Adrenal gland (tissue), 12 donors: ENCODE results near the gene CIB4. TPM values are rescaled to one million over a fixed set of nuclear protein-coding genes. Genes with fewer than 3 reads are reported as not detected.

ENCODE experiments used
- DNase-seq, 7 donors: peaks; one replicate each; pipeline ENCODE4 v3.0.0-alpha.2; 2019 to 2020
- H3K27ac ChIP-seq, 5 donors: fragments of 200-600 bp; sonication (generic) in 4 of 5; 1 replicate in 3 of 5; 2 replicates in 2 of 5; pipeline versions ENCODE4 v1.5.1 to v1.8.0; 2016 to 2020; ENCODE audit warnings: mild to moderate bottlenecking in 1 of 5
- H3K27me3 ChIP-seq: fragments of 200-600 bp; 2 replicates; pipeline ENCODE4 v1.8.0; 2021
- H3K36me3 ChIP-seq, 2 donors: fragments of 200-600 bp; replicated peaks in 1 of 2; 1 replicate in 1 of 2; 2 replicates in 1 of 2; pipeline versions ENCODE4 v1.5.1 to v1.8.0; 2018 to 2022
- H3K4me1 ChIP-seq, 2 donors: fragments of 200-600 bp; replicated peaks in 1 of 2; 1 replicate in 1 of 2; 2 replicates in 1 of 2; pipeline versions ENCODE4 v1.5.1 to v1.8.0; 2018 to 2021
- H3K4me3 ChIP-seq, 4 donors: fragments of 200-600 bp; sonication (generic) in 3 of 4; one replicate each; pipeline ENCODE4 v1.5.1; 2016 to 2018
- H3K9me3 ChIP-seq, 3 donors: fragments of 200-600 bp; sonication (generic) in 1 of 3; replicated peaks in 1 of 3; 1 replicate in 2 of 3; 2 replicates in 1 of 3; pipeline versions ENCODE4 v1.5.1 to v1.8.0; 2016 to 2021
- POLR2A ChIP-seq, 2 donors: fragments of 450-650 bp; IDR thresholded peaks; one replicate each; pipeline ENCODE4 v1.6.1; 2017; ENCODE audit warnings: antibody characterized with exemption in 2 of 2, mild to moderate bottlenecking in 2 of 2, moderate library complexity in 1 of 2
- WGBS, 4 donors: extraction: QIAGEN DNeasy Blood & Tissue Kit in 2 of 4; methylation state at CpG; one replicate each; pipeline versions ENCODE4 v1.1.5 to v1.1.7; 2013 to 2017; 5-methylcytosine and 5-hydroxymethylcytosine counted together
- intact Hi-C, 2 donors: fragments of 100-400 bp; cut with DNase I; formaldehyde crosslinking; loops; one replicate each; pipeline versions ENCODE4 v1.14.1 to v1.15.0; 2022 to 2023
- polyA plus RNA-seq, 3 donors: library from polyadenylated mRNA; stranded (reverse); fragments of 200-250 nt in 2 of 3; fragments of 350-450 nt in 1 of 3; fragmentation: Illumina TruSeq in 1 of 3; extraction: RNeasy Lipid Tissue Mini Kit (QIAGEN cat#74804) in 1 of 3; gene quantifications; one replicate each; pipeline ENCODE4 v1.2.3, GENCODE V29; 2013 to 2014
- total RNA-seq, 9 donors: library from RNA; depleted of rRNA in 4 of 9; stranded (reverse); fragments of >200 nt in 4 of 9; fragments of 120-200 nt in 1 of 9; fragmentation: NEBNext Ultra II Directional in 1 of 9; extraction: Animal tissue kit (Norgen Biotek cat#: 25700) in 1 of 9; gene quantifications; one replicate each; pipeline versions ENCODE4 v1.1.0 to v1.2.4, GENCODE V29; 2013 to 2023
- TF ChIP-seq, protein P1 (sequence below), 6 experiments: fragments of 450-650 bp in 4 of 6; fragments of 200-600 bp in 2 of 6; sonication (generic) in 1 of 6; IDR thresholded peaks; 1 replicate in 5 of 6; 2 replicates in 1 of 6; pipeline versions ENCODE4 v1.5.1 to v1.8.0; 2016 to 2021; ENCODE audit warnings: antibody characterized with exemption in 6 of 6, mild to moderate bottlenecking in 2 of 6, moderate library complexity in 1 of 6
- donor health status: healthy with polysubstance abuse.
- donor health status: Bipolar disorder and iron deficiency.
- donor health status: DM: yes; HTN: yes; CAD: no.
- donor health status: DM: no; HTN: no; CAD: no.
- donor health status: DM: no; HTN: no; CAD: no.
- donor health status: DM: yes; HTN: yes; CAD: no.

The CIB4 gene
- total and polyA plus RNA-seq, 12 donors = 2.2 to 10.1 (median 3.5) TPM; not detected in 2

DNA sequence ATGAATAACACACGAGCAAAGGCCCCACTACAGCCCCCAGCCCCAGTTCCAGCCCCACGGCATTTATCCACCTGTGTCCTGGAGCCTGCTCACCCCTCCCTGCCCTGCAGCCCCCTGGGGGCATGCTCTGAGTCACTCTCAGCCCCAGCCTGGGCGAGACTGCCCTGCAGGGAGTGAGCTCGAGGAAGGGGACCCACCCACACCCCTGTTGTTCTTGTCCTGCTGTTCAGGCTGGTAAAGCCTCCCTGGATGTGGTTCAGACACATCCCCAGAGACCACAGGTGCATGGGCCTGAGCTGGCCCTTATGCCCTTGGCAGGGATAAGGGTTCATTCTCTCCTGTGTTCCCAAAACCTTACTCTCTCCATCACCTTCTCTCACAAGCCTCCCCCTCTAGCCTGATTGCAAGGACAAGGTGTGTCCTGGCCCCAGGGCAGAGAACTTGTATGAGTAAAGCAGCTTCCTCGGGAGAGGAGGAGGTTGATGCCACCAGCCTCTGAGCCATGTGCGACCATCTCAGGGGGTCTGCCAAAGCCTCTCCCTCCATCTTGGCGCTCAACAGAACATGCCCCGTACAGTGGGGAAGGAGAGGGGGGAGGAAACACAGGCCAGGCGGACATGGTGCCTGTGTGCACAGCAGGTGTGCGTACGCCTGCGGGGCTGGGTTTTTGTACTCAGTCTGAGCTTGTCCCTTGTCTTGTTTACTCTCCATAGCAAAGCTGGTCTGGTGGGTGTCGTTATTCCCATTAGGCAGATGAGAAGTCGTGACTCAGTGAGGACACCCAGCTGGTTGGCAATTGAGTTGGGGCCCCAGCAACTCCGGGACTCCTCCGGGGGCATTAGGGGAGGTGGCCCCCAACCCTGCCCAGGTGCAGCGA, 64.4 kb downstream of the CIB4 start:
- no peaks in the 10 kb centered on the region for H3K27me3 ChIP-seq
- no peak overlapping the region for H3K27ac ChIP-seq
- 62 to 77% (median 76%) methylated on average over 11 to 17 of the region's 17 CpGs for WGBS, 4 donors
- intact Hi-C loops = no loop called here
- DNase-seq = no peak
- no peak overlapping the region for H3K4me3 ChIP-seq
- H3K9me3 ChIP-seq = no peaks in the 10 kb centered on the region
- no peak for TF ChIP-seq POLR2A (IDR thresholded peaks at IDR 0.05)
- TF ChIP-seq, protein P1, sequence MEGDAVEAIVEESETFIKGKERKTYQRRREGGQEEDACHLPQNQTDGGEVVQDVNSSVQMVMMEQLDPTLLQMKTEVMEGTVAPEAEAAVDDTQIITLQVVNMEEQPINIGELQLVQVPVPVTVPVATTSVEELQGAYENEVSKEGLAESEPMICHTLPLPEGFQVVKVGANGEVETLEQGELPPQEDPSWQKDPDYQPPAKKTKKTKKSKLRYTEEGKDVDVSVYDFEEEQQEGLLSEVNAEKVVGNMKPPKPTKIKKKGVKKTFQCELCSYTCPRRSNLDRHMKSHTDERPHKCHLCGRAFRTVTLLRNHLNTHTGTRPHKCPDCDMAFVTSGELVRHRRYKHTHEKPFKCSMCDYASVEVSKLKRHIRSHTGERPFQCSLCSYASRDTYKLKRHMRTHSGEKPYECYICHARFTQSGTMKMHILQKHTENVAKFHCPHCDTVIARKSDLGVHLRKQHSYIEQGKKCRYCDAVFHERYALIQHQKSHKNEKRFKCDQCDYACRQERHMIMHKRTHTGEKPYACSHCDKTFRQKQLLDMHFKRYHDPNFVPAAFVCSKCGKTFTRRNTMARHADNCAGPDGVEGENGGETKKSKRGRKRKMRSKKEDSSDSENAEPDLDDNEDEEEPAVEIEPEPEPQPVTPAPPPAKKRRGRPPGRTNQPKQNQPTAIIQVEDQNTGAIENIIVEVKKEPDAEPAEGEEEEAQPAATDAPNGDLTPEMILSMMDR (IDR thresholded peaks at IDR 0.05) = no peak
- H3K4me1 ChIP-seq = no peaks in the 10 kb centered on the region
- no peaks in the 10 kb centered on the region for H3K36me3 ChIP-seq

DNA sequence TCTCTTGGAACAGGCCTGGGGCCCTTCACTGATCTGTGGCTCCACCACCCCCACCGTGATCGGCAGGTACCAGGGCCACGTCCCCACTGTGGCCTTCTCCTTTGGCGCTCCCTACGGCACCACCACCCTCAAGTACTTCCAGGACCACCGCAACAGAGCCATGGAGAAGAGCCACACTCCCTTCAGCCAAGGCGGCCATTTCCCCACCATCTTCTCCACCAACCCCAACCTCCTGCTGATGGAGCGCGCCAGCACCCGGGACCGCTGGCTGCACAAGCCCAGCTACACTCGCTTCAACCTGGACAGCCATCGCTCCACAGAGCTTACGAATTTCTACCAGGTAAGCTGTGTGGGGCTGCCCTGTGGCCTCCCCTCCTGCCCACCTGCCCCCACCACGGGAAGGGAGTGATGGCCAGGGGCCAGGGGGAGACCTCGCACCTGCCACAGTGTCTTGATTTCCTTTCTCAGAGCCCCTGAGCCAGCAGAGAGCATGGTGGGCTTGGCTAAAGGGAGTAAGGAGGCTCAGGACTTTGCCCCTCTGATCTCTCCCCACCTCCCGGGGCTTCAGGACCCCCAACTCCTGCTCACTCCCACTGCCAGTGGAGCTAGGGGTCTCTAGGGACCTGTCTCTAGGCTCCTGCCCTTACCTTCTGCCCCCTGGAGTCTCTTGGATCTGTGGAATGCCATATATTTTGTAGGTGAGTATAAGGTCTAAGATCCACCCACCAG, 65.2 kb downstream of the CIB4 start:
- TF ChIP-seq, protein P1 (IDR thresholded peaks at IDR 0.05) = no peak
- 78 to 89% (median 86%) methylated on average over 15 to 17 of the region's 17 CpGs for WGBS, 4 donors
- no peaks in the 10 kb centered on the region for H3K36me3 ChIP-seq
- no peaks in the 10 kb centered on the region for H3K9me3 ChIP-seq
- H3K27ac ChIP-seq = no peak overlapping the region
- intact Hi-C loops = loop anchor here in 1 of 2 donors (2.0 kb wide), 1 partner anchor 71 kb away; no protein-coding TSS in a partner anchor
- no peaks in the 10 kb centered on the region for H3K4me1 ChIP-seq
- no peak overlapping the region for H3K4me3 ChIP-seq
- H3K27me3 ChIP-seq = no peaks in the 10 kb centered on the region
- no peak for DNase-seq

DNA sequence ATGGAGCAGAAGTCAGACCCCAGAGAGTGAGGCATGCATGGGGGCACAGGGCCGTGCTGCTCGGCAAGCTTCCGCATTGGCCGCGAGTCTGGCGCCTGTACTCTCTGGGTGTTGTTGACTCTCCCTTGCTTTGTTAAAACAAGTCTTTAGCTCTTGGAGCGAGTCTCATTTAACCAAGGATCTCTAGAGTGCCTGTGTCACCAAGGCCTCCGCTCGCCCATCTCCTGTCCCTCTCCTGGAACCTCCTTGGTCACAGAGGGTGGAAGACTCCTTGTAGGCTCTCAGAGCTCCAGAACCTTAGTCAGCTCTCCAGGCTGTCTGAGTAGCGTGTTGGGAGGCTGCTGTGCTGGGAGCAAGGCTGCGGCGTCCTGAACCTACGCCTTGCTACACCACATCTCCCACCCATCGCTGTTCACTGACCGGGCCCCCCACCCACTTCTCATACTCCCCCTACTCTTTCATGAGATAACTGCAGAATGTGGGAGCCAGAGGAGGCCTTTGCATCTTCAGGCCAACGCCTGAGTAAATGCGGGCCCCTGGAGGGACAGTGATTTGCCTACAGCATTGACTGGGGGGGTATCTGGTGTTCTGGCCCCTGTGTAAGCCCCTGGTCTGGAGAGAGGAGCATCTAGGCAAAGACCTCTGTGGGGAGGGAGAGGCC, 66.1 kb downstream of the CIB4 start:
- Histone ChIP-seq H3K27ac (no peak overlapping the region), H3K4me3 (no peak overlapping the region), H3K9me3 (no peaks in the 10 kb centered on the region), H3K36me3 (no peaks in the 10 kb centered on the region), H3K27me3 (no peaks in the 10 kb centered on the region), H3K4me1 (no peaks in the 10 kb centered on the region)
- TF ChIP-seq POLR2A (IDR thresholded peaks at IDR 0.05) = no peak
- TF ChIP-seq, protein P1 (IDR thresholded peaks at IDR 0.05) = no peak
- DNase-seq = no peak
- intact Hi-C loops = loop anchor here in 1 of 2 donors (2.0 kb wide), 1 partner anchor 70 kb away; no protein-coding TSS in a partner anchor
- 85 to 91% (median 86%) methylated on average over 16 to 17 of the region's 17 CpGs for WGBS, 4 donors
